Measurements from ENCODE around the gene ZNF536. TPM values are rescaled to one million over a fixed set of nuclear protein-coding genes. Genes with fewer than 3 reads are reported as not detected.

ZNF536 gene
- total and polyA plus RNA-seq, 2 of the 13 experiments (the other 11 are each of a cell fraction or from before 2014, with no cell fraction given): not detected

DNA sequence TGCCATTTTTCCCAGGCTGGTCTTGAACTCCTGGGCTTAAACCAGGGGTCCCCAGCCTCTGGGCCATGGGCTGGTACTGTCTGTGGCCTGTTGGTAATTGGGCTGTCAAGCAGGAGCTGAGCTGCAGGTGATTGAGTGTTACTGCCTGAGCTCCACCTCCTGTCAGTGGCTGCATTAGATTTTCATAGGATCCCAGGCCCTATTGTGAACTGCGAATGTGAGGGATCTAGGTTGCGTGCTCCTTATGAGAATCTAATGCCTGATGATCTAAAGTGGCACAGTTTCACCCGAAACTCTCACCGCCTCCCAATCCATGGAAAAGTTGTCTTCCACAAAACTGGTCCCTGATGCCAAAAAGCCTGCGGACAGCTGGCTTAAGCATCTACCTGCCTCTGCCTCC is 16.6 kb upstream of the ZNF536 start (continued):
- TF ChIP-seq, protein P1, sequence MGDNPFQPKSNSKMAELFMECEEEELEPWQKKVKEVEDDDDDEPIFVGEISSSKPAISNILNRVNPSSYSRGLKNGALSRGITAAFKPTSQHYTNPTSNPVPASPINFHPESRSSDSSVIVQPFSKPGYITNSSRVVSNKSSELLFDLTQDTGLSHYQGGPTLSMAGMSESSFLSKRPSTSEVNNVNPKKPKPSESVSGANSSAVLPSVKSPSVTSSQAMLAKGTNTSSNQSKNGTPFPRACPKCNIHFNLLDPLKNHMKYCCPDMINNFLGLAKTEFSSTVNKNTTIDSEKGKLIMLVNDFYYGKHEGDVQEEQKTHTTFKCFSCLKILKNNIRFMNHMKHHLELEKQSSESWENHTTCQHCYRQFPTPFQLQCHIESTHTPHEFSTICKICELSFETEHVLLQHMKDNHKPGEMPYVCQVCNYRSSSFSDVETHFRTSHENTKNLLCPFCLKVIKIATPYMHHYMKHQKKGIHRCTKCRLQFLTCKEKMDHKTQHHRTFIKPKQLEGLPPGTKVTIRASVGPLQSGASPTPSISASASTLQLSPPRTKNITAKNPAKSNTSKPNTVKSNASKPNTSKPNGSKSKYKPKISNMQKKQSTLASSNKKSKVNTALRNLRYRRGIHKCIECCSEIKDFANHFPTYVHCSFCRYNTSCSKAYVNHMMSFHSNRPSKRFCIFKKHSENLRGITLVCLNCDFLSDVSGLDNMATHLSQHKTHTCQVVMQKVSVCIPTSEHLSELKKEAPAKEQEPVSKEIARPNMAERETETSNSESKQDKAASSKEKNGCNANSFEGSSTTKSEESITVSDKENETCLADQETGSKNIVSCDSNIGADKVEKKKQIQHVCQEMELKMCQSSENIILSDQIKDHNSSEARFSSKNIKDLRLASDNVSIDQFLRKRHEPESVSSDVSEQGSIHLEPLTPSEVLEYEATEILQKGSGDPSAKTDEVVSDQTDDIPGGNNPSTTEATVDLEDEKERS (CRISPR knock-in tag; IDR thresholded peaks at IDR 0.05): no peak
- no peak for TF ChIP-seq ZMYM3 (CRISPR knock-in tag; IDR thresholded peaks at IDR 0.05)

DNA sequence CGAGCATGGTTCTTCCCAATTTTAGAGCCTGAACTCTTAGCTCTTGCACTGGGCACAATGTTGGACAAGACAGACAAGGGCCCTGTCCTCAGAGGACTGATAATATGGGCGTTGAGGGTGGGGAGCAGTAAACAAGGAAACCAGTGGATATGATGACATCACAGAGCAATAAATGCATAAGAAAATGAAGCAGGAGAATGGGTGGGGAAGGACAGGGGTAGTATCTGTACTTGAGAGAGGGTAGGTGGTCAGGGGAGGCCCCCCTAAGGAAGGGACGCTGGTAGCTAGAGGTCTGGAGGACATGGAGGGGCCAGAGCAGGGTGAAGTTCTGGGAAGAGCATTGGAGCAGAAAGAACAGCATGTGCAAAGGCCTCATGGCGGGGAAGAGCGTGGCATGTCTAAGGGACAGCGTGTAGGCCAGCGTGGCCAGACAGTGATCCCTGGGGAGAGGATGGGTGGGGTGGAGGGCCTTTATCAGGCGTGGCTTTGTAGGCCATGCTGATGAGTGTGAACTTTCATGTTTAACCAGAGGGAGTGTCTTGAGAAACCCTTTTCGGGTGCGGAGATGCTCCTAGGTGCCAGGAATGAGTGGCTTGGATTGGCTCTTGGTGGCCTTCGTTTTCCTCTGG is 15.1 kb upstream of the ZNF536 start:
- no peak for ATAC-seq
- no peak overlapping the region for H3K9ac ChIP-seq (ENCODE audit: insufficient read depth, low read depth, low read length)
- H2AFZ ChIP-seq (ENCODE audit: low read length): no peak overlapping the region
- no peak overlapping the region for H3K4me3 ChIP-seq (replicated peaks in 1 of 3; ENCODE audit: insufficient read depth in 1 of 3, low read depth in 2 of 3, low read length in 3 of 3)
- H3K79me2 ChIP-seq (ENCODE audit: insufficient read depth, low read length): no peaks in the 10 kb centered on the region
- intact Hi-C loops (cut with micrococcal nuclease; ENCODE audit: unreplicated experiment): no loop called here
- no TSS peak for BruUV-seq (replicated peaks)
- H3K27me3 ChIP-seq (ENCODE audit: control insufficient read depth in 1 of 2, insufficient read depth in 2 of 2, low read length in 2 of 2): peaks cover 0 to 21% of the 10 kb centered on the region in 2 experiments; a peak in 3 of 5 replicates
- POLR2A ChIA-PET: no interaction called here
- DNase-seq (ENCODE audit: low spot score): no peak
- in situ Hi-C loops (cut with HindIII; ENCODE audit: extremely low pct_ligation_motif_present, low pct_unique_long_range_greater_than_20kb): no loop called here
- peaks cover 4% of the 10 kb centered on the region for H3K4me1 ChIP-seq (ENCODE audit: insufficient read depth, low read length)
- H3K36me3 ChIP-seq (replicated peaks in 1 of 2; ENCODE audit: control insufficient read depth in 1 of 2, insufficient read depth in 2 of 2, low read length in 2 of 2): no peaks in the 10 kb centered on the region
- no peaks in the 10 kb centered on the region for H4K20me1 ChIP-seq (ENCODE audit: insufficient read depth, low read length)
- H3K27ac ChIP-seq (ENCODE audit: extremely low read length, insufficient read depth, low read length): no peak overlapping the region
- CTCF ChIA-PET (ENCODE audit: low intra/inter-chr PET ratio, low total read pairs): no interaction called here
- WGBS (ENCODE audit: low lambda C conversion rate): 26% methylated on average over 11 of the region's 11 CpGs
- peak; percentile 12; the same call in 1 of the 2 replicates for TF ChIP-seq CREB1 (IDR thresholded peaks at IDR 0.05)
- TF ChIP-seq CREB1 (CRISPR knock-in tag; IDR thresholded peaks at IDR 0.05): no peak
- TF ChIP-seq, protein P2, sequence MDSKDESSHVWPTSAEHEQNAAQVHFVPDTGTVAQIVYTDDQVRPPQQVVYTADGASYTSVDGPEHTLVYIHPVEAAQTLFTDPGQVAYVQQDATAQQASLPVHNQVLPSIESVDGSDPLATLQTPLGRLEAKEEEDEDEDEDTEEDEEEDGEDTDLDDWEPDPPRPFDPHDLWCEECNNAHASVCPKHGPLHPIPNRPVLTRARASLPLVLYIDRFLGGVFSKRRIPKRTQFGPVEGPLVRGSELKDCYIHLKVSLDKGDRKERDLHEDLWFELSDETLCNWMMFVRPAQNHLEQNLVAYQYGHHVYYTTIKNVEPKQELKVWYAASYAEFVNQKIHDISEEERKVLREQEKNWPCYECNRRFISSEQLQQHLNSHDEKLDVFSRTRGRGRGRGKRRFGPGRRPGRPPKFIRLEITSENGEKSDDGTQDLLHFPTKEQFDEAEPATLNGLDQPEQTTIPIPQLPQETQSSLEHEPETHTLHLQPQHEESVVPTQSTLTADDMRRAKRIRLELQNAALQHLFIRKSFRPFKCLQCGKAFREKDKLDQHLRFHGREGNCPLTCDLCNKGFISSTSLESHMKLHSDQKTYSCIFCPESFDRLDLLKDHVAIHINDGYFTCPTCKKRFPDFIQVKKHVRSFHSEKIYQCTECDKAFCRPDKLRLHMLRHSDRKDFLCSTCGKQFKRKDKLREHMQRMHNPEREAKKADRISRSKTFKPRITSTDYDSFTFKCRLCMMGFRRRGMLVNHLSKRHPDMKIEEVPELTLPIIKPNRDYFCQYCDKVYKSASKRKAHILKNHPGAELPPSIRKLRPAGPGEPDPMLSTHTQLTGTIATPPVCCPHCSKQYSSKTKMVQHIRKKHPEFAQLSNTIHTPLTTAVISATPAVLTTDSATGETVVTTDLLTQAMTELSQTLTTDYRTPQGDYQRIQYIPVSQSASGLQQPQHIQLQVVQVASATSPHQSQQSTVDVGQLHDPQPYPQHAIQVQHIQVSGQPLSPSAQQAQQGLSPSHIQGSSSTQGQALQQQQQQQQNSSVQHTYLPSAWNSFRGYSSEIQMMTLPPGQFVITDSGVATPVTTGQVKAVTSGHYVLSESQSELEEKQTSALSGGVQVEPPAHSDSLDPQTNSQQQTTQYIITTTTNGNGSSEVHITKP (CRISPR knock-in tag; IDR thresholded peaks at IDR 0.05; ENCODE audit: low read depth): no peak
- no peak overlapping the region for H3K4me2 ChIP-seq (ENCODE audit: low read depth, low read length)
- H3K9me3 ChIP-seq (ENCODE audit: low read length): no peaks in the 10 kb centered on the region
- no peak for FAIRE-seq
